Esophagus squamous epithelium (tissue), 4 donors: ENCODE measurements around the gene LAMTOR4.

Experiments
- POLR2A ChIP-seq, 4 donors: fragments of 450-650 bp; IDR thresholded peaks; one replicate each; pipeline ENCODE4 v1.6.1; 2017; ENCODE audit warnings: antibody characterized with exemption in 4 of 4, mild to moderate bottlenecking in 4 of 4, moderate library complexity in 3 of 4
- TF ChIP-seq, protein P1 (sequence below), 6 experiments: fragments of 450-650 bp in 4 of 6; fragments of 200-600 bp in 2 of 6; sonication (generic) in 2 of 6; IDR thresholded peaks; one replicate each; pipeline ENCODE4 v1.5.1; 2016 to 2019; ENCODE audit warnings: antibody characterized with exemption in 6 of 6, mild to moderate bottlenecking in 4 of 6, moderate library complexity in 4 of 6

DNA sequence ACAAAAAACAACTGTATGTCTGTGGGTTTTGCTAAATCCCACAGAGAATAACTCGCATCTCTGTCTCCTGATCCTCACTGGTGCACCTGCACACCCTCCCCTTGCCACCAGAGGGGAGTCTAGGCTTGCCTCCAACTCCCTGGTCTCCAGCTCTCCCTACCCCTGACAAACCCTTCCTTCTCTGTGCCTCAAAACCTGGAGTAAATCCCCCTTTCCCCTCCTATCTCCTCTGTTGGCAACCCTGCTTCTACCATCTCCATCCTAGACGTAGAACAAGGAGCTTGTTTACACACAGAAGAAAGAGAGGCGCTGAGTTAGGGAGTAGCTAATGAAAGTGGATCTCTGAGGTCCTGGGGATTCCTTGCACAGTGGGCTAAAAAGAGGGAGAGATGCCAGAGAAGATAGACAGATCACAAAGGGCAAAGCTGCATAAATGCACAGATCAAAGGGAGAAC, 16.0 kb upstream of the LAMTOR4 start:
- no peak for TF ChIP-seq POLR2A (IDR thresholded peaks at IDR 0.05)
- TF ChIP-seq, protein P1, sequence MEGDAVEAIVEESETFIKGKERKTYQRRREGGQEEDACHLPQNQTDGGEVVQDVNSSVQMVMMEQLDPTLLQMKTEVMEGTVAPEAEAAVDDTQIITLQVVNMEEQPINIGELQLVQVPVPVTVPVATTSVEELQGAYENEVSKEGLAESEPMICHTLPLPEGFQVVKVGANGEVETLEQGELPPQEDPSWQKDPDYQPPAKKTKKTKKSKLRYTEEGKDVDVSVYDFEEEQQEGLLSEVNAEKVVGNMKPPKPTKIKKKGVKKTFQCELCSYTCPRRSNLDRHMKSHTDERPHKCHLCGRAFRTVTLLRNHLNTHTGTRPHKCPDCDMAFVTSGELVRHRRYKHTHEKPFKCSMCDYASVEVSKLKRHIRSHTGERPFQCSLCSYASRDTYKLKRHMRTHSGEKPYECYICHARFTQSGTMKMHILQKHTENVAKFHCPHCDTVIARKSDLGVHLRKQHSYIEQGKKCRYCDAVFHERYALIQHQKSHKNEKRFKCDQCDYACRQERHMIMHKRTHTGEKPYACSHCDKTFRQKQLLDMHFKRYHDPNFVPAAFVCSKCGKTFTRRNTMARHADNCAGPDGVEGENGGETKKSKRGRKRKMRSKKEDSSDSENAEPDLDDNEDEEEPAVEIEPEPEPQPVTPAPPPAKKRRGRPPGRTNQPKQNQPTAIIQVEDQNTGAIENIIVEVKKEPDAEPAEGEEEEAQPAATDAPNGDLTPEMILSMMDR (IDR thresholded peaks at IDR 0.05) = peak; percentile 49 to 94 (median 88)
